Left hindlimb (tissue), 1 donor: ENCODE data around the gene SRPK2.
A peak's percentile ranks its signal among the peaks of the same experiment; 100 is the strongest.
"Not testable (repeated sequence)": the region's sequence is repeated elsewhere in the genome, so short reads cannot be mapped to it uniquely, and the experiment has no call there.

ENCODE experiments used
- DNase-seq: peaks from one replicate; pipeline ENCODE4 v3.0.0-alpha.2; 2018

Gene SRPK2

DNA sequence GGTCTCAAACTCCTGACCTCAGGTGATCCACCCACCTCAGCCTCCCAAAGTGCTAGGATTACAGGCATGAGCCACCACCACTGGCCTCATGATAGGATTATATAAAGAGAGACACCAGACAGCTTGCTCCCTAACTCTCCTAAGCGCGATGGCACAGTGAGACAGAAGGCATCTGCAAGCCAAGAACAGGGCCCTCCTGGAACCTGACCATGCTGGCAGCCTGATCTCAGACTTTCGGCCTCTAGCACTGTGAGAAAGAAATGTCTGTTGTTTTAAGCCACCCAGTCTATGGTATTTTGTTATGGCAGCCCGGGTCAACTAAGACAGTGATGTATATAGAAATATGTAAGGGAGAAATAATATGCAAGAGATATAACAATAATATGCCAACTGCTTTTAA is 51.2 kb downstream of the SRPK2 start:
- DNase-seq, result no peak

DNA sequence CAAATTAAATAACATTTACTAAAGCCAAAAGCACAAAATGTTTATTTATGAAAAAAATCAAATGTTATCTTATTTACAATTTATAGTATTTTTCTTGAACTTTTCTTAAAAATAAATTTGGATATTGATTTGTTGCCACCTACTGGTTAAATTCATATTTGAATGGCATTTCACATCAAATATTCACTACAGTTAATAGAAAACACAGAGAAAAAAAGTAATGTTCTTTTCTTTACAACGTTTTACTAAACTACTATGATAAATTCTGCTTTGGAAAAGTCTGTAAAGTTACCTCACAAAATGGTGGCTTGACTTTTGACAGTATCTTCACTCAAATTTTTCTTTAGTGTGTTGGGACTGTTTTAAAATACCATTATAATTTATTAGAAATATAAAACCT is 52.7 kb downstream of the SRPK2 start:
- DNase-seq, result no peak

DNA sequence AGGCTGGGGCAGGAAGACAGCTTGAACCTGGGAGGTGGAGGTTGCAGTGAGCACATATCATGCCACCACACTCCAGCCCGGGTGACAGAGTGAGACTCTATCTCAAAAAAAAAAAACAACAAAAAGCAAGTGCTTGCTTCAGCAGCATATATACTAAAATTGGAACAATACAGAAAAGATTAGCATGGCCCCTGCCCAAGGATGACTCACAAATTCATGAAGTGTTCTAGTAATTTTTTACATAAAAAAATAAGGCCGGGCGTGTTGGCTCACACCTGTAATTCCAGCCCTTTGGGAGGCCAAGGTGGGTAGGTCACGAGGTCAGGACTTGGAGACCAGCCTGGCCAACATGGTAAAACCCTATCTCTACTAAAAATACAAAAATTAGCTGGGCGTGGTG is 56.1 kb downstream of the SRPK2 start:
- DNase-seq, result not testable (repeated sequence)

DNA sequence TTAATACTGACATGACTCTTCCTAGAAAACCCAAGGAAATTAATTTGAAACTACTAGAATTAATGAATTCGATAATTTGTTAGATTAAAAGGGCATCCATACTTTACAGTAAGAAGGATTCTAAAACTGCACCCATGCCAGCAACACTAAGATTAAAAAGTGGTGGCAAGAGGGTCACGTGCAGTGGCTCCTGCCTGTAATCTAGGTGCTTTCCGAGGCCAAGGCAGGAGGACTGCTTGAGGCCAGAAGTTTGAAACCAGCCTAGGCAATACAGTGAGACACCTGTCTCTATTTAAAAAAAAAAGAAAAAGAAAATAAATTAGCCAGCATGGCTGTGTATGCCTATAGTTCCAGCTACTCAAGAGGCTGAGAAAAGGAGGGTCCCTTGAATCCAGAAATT is 58.2 kb downstream of the SRPK2 start:
- no peak for DNase-seq

DNA sequence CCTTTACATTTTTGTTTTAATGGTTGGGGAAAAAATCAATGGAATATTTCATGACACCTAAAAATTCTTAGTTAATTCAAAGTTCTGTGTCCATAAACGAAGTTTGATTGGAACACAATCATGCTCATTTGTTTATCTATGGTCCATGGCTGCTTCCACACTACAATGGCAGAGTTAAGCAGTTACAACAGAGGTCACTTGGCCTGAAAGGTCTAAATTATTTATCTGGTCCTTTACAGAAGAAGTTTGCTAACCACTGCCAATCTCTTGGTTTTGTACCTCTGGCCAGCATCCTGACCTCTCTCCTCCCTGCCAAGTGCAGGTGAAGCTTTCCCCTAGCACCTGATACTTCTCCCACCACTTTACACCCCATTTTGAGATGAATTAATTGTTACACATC is 61.5 kb downstream of the SRPK2 start:
- no peak for DNase-seq

- no peak for DNase-seq
Measured at GRCh38 chr7:105325216-105325904, 63.4 kb downstream of the SRPK2 start.

- not testable (repeated sequence) for DNase-seq
Measured at GRCh38 chr7:105324606-105325005, 64.1 kb downstream of the SRPK2 start.

- no peak for DNase-seq
Measured at GRCh38 chr7:105323366-105323765, 65.4 kb downstream of the SRPK2 start.

GRCh38 chr7:105322655-105323277 is 66.0 kb downstream of the SRPK2 start:
- peak; percentile 68 for DNase-seq

DNA sequence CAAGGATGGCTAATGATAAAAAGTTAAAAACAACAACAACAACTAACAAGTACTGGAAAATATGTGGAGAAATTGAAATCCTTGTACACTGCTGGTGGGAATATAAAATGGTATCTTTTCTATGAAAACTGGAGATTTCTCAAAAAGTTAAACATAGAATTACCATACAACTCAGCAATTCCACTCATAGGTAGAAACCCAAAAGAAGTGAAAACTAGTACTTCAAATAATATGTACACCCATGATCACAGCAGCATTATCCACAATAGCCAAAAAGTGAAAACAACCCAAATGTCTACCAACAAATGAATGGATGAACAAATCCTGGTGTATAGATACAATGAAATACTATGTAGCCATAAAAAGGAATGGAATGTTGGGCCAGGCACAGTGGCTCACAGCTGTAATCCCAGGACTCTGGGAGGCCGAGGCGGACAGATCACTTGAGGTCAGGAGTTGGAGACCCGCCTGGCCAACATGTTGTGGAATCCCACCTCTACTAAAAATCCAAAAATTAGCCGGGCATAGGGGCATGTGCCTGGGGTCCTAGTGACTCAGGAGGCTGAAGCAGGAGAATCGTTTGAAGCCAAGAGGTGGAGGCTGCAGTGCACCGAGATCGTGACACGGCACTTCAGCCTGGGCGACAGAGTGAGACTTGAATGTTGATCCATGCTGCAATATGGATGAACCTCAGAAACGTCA is 66.8 kb downstream of the SRPK2 start:
- no peak for DNase-seq

DNA sequence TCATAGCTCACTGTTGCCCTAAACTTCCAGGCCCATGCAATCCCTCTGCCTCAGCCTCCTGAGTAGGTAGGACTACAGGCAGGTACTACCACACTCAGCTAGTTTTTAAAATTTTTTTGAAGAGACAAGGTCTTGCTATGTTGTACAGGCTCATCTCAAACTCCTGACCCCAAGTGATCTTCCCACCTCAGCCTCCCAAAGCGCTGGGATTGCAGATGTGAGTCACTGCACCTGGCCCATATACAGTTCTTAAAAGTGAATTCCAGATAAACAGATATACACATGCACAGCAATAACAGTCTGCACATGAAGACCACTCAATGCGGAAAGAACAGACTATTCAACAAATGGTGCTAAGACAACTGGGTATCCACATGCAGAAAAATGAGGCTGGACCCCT is 67.8 kb downstream of the SRPK2 start:
- no peak for DNase-seq

DNA sequence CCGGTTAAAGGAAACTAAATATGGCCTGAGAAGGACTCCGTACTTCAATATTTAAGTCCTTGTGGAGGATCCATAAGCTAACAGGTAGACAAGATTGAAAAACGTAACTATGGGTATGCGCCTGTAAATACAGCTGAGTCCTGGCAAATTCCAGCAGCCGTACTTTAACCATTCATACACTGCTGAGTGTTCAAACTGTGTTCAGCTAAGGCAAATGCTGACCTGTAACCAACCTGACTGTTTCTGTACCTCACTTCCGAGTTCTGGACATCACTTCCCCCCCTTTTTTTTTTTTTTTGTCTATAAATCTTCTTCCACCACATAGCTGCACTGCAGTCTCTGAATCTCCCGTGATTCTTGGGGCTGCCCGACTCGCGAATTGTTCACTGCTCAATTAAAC is 69.1 kb downstream of the SRPK2 start:
- no peak for DNase-seq

DNA sequence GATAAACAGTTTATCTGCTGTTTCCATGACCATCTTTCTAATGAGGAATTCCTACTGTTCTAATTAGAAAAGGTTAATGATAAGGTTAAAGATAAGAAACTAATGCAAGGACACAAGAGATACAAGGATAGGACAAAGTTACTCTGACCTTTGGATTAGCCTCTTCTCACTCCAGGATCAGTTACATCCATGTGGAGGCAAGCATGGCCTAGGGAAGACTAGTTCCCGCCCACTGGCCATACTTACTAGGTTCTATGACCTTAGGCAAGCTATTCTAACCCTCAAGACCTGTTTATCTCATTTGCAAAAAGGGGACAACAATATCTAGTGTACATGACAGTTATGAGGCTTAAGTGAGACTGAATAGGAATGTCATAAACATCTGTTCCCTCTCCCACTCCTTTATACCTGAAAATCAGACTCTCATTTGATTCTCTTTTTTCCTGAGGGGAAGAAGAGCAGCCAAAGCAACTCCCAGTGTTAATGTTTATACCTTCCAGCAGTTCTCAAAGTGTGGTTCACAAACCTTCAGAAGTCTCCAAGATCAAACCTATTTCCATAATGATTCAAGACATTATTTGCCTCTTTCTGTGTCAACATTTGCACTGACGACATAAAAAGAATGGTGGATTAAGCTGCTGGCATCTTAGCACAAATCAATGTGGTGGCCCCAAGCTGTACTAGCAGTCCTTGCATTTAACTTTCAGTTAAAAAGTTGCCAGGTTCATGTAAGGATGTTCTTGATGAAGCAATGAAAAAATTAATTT is 72.0 kb downstream of the SRPK2 start:
- no peak for DNase-seq

DNA sequence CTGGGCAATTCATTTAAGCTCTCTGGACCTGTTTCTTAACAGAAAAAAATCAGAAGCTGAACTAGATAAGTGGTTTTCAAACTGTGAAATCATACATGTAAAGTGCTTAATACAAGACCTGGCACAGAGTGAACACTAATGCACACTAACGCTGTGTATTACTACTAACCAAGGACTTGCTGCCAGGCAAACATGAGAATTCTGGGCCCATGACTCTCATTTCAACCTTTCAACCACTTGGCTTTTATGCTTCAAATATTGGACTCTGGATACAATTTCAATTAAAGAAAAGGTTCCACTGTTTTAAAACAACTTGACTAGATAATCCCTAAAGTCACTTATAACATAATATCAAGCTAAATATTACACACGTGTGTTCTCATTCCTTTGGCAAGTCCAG is 73.4 kb downstream of the SRPK2 start:
- DNase-seq, result no peak

GRCh38 chr7:105309235-105310169 is 79.2 kb downstream of the SRPK2 start:
- no peak for DNase-seq

GRCh38 chr7:105307163-105307672 is 81.5 kb downstream of the SRPK2 start:
- DNase-seq, result no peak

DNA sequence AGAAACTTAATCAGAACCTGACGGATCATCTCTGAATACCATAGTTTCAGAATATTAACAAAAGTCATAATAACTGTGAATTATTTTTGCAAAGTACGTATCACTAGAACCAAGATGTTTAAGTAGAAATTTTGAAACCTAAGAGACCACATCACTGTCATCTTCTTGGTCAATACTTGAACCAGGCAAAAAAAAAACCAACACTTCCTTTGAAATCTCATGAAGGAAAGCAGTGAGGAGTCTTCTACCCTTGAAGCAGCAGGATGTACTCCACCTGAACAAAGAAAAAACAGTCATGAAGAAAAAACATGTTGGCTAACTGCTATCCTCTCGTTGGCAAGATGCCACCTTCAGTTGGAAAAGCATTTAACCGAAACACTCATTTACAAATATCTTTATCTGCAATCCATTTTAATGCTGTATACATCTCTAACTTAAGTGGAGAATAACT is 82.4 kb downstream of the SRPK2 start:
- DNase-seq, result no peak

DNA sequence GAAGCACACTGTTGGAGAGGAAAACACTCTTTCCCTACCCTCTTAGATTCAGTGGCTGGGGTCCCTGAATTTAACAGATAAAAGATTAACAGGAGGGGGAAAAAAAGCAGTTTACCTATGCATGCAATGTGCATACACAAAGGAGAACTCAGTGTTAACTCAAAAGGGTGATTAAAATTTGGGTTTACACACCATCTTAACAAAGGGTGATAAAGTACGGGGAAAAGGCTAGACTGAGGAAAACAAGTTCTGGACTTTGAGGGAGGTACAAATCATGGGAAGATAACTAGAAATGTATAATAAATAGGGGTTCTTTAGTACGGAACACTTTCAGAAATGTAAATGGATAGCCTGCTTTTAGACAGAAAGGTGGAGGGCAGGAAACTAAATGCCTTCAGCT is 83.1 kb downstream of the SRPK2 start:
- no peak for DNase-seq

DNA sequence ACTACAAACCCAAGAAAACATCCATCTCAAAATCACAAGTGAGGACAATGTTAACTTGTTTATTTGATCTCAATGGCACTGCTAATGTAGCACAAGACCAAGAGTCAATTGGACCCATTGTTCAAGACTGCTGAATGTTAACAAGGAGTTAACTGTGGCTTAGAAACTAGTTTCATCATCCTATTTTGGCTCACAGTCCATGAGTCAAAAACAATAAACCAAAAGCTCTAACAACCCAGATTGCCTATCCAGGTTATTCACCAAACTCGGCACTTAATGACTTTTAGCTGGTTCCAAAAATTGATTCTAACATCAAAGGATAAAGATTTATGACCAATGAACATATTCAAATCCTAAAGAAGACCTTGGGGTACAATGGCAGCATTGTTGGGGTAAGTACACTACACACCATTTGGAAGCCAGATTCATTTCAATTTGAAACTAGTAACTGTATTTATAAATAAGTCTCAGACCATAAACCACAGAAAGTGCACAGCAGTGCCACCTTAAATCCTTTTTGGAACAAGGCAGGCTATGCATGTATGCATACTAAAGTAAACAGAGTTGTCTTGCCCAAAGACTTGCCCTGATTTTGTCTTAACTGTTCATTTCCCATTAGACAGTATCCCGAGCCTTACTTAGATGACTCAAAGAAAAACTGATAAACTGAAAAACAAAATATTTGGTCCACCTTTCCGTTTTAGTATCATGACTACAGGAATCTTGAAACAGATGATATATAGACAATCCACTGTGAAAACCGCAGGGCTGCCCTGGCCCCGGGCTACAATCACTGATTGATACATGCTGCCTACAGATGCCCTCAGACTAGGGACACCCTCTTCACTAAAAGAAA is 84.5 kb downstream of the SRPK2 start:
- no peak for DNase-seq

DNA sequence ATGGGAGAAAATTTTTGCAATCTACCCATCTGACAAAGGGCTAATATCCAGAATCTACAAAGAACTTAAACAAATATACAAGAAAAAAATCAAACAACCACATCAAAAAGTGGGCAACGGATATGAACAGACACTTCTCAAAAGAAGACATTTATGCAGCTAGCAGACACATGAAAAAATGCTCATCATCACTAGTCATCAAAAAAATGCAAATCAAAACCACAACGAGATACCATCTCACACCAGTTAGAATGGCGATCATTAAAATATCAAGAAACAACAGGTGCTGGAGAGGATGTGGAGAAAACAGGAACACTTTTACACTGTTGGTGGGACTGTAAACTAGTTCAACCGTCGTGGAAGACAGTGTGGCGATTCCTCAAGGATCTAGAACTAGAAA is 88.1 kb downstream of the SRPK2 start:
- DNase-seq, result not testable (repeated sequence)

GRCh38 chr7:105298439-105298894 is 90.3 kb downstream of the SRPK2 start:
- DNase-seq, result no peak
